ENCODE results near the gene ZNF280B. TPM values are rescaled to one million over a fixed set of nuclear protein-coding genes. Genes with fewer than 3 reads are reported as not detected.

The ZNF280B gene
- total RNA-seq, 1 experiment from 2014 or later, result 3.9 TPM

- no TSS peak for BruUV-seq (replicated peaks)
- no peak for TF ChIP-seq CTCF (IDR thresholded peaks at IDR 0.05; ENCODE audit: insufficient read depth in 1 of 2, low read depth in 1 of 2, low read length in 1 of 2, severe bottlenecking in 1 of 2, unreplicated experiment in 1 of 2)
- H3K36me3 ChIP-seq (ENCODE audit: control insufficient read depth, insufficient read depth, low read length), result no peaks in the 10 kb centered on the region
- H3K27me3 Mint-ChIP-seq (ENCODE audit: insufficient read depth, unreplicated experiment), result peaks cover 4% of the 10 kb centered on the region
- intact Hi-C loops (cut with micrococcal nuclease; ENCODE audit: unreplicated experiment), result no loop called here
- H3K27me3 ChIP-seq (replicated peaks; ENCODE audit: control insufficient read depth, insufficient read depth, low read length), result no peaks in the 10 kb centered on the region
- H3K4me3 Mint-ChIP-seq (ENCODE audit: unreplicated experiment), result no peak overlapping the region
- POLR2A ChIA-PET, result no interaction called here
- DNase-seq, result no peak
- H3K9me3 ChIP-seq, result no peaks in the 10 kb centered on the region
- no peaks in the 10 kb centered on the region for H3K36me3 Mint-ChIP-seq (ENCODE audit: insufficient read depth, unreplicated experiment)
- H3K4me1 Mint-ChIP-seq (ENCODE audit: low read depth, unreplicated experiment), result no peaks in the 10 kb centered on the region
- no peak overlapping the region for H3K27ac Mint-ChIP-seq (ENCODE audit: unreplicated experiment)
- no peak overlapping the region for H3K4me3 ChIP-seq (ENCODE audit: low read depth, low read length)
- CTCF ChIA-PET, result no interaction called here
- no peaks in the 10 kb centered on the region for H3K9me3 Mint-ChIP-seq (ENCODE audit: unreplicated experiment)
- no peaks in the 10 kb centered on the region for H3K4me1 ChIP-seq
Observed at GRCh38 chr22:22547226-22547625, 38.7 kb upstream of the ZNF280B start.

GRCh38 chr22:22546490-22546889 lies 37.9 kb upstream of the ZNF280B start:
- Mint-ChIP-seq H3K27me3 (ENCODE audit: insufficient read depth, unreplicated experiment) (peaks cover 4% of the 10 kb centered on the region), H3K4me3 (ENCODE audit: unreplicated experiment) (no peak overlapping the region), H3K9me3 (ENCODE audit: unreplicated experiment) (no peaks in the 10 kb centered on the region), H3K36me3 (ENCODE audit: insufficient read depth, unreplicated experiment) (no peaks in the 10 kb centered on the region), H3K27ac (ENCODE audit: unreplicated experiment) (no peak overlapping the region), H3K4me1 (ENCODE audit: low read depth, unreplicated experiment) (no peaks in the 10 kb centered on the region)
- Histone ChIP-seq H3K36me3 (ENCODE audit: control insufficient read depth, insufficient read depth, low read length) (no peaks in the 10 kb centered on the region), H3K4me1 (no peaks in the 10 kb centered on the region), H3K9me3 (no peaks in the 10 kb centered on the region), H3K4me3 (ENCODE audit: low read depth, low read length) (no peak overlapping the region), H3K27me3 (replicated peaks; ENCODE audit: control insufficient read depth, insufficient read depth, low read length) (no peaks in the 10 kb centered on the region)
- no TSS peak for BruUV-seq (replicated peaks)
- TF ChIP-seq CTCF (IDR thresholded peaks at IDR 0.05; ENCODE audit: insufficient read depth in 1 of 2, low read depth in 1 of 2, low read length in 1 of 2, severe bottlenecking in 1 of 2, unreplicated experiment in 1 of 2), result no peak
- intact Hi-C loops (cut with micrococcal nuclease; ENCODE audit: unreplicated experiment), result no loop called here
- DNase-seq, result no peak
- ChIA-PET CTCF (no interaction called here), POLR2A (no interaction called here)

DNA sequence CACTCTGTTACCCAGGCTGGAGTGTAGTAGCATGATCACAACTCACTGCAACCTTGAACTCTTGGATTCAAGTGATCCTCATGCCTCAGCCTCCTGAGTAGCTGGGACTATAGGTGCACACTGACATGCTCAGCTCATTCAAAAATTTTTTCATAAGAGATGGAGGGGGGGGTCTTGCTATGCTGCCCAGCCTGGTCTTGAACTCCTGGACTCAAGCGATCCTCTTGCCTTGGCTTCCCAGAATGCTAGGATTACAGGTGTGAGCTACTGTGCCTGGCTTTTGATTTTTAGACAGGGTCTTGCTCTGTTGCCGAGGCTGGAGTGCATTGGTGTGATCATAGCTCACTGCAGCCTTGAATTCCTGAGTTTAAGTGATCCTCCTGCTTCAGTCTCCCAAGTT lies 36.5 kb upstream of the ZNF280B start:
- ChIA-PET CTCF (no interaction called here), POLR2A (no interaction called here)
- no peak overlapping the region for H3K27ac Mint-ChIP-seq (ENCODE audit: unreplicated experiment)
- intact Hi-C loops (cut with micrococcal nuclease; ENCODE audit: unreplicated experiment), result no loop called here
- no TSS peak for BruUV-seq (replicated peaks)
- Histone ChIP-seq H3K4me1 (no peaks in the 10 kb centered on the region), H3K9me3 (no peaks in the 10 kb centered on the region), H3K4me3 (ENCODE audit: low read depth, low read length) (no peak overlapping the region), H3K36me3 (ENCODE audit: control insufficient read depth, insufficient read depth, low read length) (no peaks in the 10 kb centered on the region), H3K27me3 (replicated peaks; ENCODE audit: control insufficient read depth, insufficient read depth, low read length) (no peaks in the 10 kb centered on the region)
- H3K4me3 Mint-ChIP-seq (ENCODE audit: unreplicated experiment), result no peak overlapping the region
- H3K9me3 Mint-ChIP-seq (ENCODE audit: unreplicated experiment), result no peaks in the 10 kb centered on the region
- no peak for DNase-seq
- no peaks in the 10 kb centered on the region for H3K36me3 Mint-ChIP-seq (ENCODE audit: insufficient read depth, unreplicated experiment)
- peaks cover 4% of the 10 kb centered on the region for H3K27me3 Mint-ChIP-seq (ENCODE audit: insufficient read depth, unreplicated experiment)
- TF ChIP-seq CTCF (IDR thresholded peaks at IDR 0.05; ENCODE audit: insufficient read depth in 1 of 2, low read depth in 1 of 2, low read length in 1 of 2, severe bottlenecking in 1 of 2, unreplicated experiment in 1 of 2), result no peak
- no peaks in the 10 kb centered on the region for H3K4me1 Mint-ChIP-seq (ENCODE audit: low read depth, unreplicated experiment)

All from Caco-2 (cell line).